ENCODE results near the gene MEGF8.
A peak's percentile ranks its signal among the peaks of the same experiment; 100 is the strongest.

The MEGF8 gene

DNA sequence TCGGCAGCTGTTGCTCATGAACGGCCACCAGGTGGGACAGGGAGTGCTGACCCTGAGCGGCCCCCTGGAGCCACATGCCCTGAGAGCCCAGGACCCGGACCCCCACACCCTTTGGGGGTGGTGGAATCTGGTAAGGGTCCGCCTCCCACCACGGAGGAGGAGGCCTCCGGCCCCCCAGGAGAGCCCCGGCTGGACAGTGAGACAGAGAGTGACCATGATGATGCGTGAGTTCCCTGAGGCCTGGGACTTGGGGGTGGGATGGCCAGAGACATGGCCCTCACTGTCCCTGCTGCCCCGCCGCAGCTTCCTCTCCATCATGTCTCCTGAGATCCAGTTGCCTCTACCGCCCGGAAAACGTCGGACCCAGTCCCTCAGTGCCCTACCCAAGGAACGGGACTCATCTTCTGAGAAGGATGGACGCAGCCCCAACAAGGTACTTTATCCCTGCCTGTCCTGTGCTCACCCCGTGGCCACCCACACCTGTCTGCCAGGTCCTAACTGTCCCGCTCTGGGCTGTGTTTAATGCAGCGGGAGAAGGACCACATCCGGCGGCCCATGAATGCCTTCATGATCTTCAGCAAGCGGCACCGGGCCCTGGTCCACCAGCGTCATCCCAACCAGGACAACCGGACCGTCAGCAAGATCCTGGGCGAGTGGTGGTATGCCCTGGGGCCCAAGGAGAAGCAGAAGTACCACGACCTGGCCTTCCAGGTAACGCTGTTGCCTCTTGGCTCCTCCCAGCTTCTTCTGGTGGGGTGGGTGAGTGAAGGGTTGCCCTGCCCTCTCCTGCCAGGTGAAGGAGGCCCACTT, 38.2 kb upstream of the MEGF8 start:
- DNase-seq (ENCODE audit: low spot score), result no peak

DNA sequence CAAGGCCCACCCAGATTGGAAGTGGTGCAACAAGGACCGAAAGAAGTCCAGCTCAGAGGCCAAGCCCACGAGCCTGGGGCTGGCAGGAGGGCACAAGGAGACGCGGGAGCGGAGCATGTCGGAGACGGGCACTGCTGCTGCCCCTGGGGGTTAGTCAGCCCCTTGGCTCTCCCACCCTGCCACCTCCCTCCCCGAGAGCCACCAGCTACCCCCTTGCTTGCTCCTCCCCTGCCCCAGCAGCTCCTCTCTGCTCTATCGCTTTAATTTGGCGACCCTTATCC, 37.7 kb upstream of the MEGF8 start:
- no peak for DNase-seq (ENCODE audit: low spot score)

GRCh38 chr19:42288387-42288786, 37.0 kb upstream of the MEGF8 start:
- no peak for DNase-seq (ENCODE audit: low spot score)

DNA sequence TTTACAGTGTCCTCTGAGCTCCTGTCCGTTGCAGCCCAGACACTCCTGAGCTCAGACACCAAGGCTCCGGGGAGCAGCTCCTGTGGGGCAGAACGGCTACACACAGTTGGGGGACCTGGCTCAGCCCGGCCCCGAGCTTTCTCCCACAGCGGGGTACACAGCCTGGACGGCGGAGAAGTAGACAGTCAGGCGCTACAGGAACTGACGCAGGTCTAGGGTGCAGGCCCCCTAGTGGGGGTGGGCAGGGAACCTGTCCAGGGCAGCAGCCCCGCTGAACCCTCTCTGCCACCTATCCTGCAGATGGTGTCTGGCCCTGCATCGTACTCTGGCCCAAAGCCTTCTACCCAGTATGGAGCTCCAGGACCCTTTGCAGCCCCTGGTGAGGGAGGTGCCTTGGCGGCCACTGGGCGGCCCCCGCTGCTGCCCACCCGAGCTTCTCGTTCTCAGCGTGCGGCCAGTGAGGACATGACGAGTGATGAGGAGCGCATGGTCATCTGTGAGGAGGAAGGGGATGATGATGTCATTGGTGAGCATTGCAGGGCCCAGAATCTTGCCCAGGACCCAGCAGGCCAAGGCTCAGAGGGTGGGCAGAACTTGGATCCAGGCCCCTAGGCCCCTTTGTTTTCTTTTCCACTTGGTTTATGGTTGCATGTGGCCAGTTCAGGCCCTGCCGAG, 36.4 kb upstream of the MEGF8 start:
- DNase-seq (ENCODE audit: low spot score), result no peak

- DNase-seq (ENCODE audit: low spot score), result no peak
These were observed 35.8 kb upstream of the MEGF8 start for GRCh38 chr19:42289556-42290041.

DNA sequence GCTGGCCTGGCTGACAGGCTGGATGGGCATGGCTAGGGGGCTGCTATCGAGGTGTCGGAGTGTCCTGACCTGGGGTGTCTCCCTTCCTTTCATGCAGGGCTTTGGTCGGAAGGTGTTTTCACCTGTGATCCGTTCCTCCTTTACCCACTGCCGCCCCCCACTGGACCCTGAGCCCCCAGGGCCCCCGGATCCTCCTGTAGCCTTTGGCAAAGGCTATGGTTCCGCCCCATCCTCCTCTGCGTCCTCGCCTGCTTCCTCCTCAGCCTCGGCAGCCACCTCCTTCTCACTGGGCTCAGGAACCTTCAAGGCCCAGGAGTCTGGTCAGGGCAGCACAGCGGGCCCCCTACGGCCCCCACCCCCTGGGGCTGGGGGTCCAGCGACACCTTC, 35.3 kb upstream of the MEGF8 start:
- DNase-seq (ENCODE audit: low spot score), result no peak

DNA sequence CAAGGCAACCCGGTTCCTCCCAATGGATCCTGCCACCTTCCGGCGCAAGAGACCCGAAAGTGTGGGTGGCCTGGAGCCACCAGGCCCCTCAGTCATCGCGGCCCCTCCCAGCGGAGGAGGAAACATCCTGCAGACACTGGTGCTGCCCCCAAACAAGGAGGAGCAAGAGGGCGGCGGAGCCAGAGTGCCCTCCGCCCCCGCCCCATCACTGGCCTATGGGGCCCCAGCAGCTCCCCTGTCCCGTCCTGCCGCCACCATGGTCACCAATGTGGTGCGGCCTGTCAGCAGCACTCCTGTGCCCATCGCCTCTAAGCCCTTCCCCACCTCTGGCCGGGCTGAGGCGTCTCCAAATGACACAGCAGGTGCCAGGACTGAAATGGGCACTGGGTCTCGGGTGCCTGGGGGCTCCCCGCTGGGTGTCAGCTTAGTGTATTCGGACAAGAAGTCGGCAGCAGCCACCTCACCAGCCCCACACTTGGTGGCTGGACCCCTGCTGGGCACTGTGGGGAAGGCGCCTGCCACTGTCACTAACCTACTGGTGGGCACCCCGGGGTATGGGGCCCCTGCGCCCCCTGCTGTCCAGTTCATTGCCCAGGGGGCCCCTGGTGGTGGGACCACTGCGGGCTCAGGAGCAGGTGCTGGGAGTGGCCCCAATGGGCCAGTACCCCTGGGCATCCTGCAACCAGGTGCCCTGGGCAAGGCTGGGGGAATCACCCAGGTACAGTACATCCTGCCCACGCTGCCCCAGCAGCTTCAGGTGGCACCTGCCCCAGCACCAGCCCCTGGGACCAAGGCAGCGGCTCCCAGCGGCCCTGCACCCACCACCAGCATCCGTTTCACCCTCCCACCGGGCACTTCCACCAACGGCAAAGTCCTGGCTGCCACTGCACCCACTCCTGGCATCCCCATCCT, 34.7 kb upstream of the MEGF8 start:
- peak; percentile 36 for DNase-seq (ENCODE audit: low spot score)

DNA sequence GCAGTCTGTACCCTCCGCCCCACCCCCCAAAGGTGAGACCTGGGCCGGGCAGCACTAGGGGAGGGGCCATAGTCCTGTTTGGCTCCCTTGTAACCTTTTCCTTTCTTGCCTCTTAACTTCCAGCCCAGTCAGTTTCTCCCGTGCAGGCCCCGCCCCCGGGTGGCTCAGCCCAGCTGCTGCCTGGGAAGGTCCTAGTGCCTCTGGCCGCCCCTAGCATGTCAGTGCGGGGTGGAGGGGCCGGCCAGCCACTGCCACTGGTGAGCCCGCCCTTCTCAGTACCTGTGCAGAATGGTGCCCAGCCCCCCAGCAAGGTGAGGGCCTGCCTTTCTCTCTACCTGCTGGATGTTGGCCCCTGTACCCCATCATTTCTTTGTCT, 34.0 kb upstream of the MEGF8 start:
- DNase-seq (ENCODE audit: low spot score), result no peak

DNA sequence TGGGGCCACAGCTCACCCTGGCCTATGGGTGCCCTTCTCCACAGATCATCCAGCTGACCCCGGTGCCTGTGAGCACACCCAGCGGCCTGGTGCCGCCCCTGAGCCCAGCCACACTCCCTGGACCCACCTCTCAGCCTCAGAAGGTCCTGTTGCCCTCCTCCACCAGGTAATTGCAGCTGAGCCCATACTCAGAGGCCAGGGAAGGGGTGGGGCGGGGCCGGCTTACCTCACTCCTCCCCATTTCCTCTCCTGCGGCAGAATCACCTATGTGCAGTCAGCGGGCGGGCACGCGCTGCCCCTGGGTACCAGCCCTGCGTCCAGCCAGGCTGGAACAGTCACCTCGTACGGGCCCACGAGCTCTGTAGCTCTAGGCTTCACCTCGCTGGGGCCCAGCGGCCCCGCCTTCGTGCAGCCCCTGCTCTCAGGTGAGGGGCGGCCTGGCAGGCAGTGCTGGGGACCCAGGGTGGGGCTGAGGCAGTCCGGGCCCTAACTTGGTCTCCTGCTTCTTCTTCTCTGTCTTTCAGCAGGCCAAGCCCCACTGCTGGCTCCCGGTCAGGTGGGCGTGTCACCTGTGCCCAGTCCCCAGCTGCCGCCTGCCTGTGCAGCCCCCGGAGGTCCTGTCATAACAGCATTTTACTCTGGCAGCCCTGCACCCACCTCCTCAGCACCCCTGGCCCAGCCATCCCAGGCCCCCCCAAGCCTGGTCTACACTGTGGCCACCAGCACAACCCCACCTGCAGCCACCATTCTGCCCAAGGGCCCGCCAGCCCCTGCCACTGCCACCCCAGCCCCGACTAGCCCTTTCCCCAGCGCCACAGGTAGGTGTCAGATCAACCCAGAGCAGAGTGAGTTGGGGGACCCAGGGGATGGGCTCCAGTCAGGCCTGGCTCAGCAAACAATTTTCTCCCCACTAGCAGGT, 33.1 kb upstream of the MEGF8 start:
- no peak for DNase-seq (ENCODE audit: low spot score)

DNA sequence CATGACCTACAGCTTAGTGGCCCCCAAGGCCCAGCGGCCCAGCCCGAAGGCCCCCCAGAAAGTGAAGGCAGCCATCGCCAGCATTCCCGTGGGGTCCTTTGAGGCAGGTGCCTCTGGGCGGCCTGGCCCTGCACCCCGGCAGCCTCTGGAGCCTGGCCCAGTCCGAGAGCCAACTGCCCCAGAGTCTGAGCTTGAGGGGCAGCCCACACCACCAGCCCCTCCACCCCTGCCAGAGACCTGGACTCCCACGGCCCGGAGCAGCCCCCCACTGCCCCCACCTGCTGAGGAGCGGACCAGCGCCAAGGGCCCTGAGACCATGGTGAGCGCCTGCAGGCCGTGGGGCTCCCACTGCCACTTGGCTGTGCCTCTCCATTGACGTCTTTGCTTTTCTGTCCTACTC, 32.5 kb upstream of the MEGF8 start:
- no peak for DNase-seq (ENCODE audit: low spot score)

DNA sequence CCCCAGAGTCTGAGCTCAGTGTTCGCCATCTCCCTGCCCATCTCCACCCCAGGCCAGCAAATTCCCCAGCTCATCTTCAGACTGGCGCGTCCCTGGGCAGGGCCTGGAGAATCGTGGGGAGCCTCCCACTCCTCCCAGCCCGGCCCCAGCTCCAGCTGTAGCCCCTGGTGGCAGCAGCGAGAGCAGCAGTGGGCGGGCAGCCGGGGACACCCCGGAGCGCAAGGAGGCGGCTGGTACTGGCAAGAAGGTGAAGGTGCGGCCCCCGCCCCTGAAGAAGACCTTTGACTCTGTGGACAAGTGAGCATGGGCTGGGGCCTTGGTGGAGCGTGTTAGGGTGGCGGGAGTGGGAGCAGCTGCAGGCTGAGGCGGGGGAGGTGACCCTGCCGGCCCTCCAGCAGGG, 31.9 kb upstream of the MEGF8 start:
- DNase-seq (ENCODE audit: low spot score), result no peak

GRCh38 chr19:42293948-42294347, 31.5 kb upstream of the MEGF8 start:
- no peak for DNase-seq (ENCODE audit: low spot score)

GRCh38 chr19:42294471-42295137, 30.8 kb upstream of the MEGF8 start:
- no peak for DNase-seq (ENCODE audit: low spot score)

GRCh38 chr19:42295342-42295741, 30.1 kb upstream of the MEGF8 start:
- no peak for DNase-seq (ENCODE audit: low spot score)

DNA sequence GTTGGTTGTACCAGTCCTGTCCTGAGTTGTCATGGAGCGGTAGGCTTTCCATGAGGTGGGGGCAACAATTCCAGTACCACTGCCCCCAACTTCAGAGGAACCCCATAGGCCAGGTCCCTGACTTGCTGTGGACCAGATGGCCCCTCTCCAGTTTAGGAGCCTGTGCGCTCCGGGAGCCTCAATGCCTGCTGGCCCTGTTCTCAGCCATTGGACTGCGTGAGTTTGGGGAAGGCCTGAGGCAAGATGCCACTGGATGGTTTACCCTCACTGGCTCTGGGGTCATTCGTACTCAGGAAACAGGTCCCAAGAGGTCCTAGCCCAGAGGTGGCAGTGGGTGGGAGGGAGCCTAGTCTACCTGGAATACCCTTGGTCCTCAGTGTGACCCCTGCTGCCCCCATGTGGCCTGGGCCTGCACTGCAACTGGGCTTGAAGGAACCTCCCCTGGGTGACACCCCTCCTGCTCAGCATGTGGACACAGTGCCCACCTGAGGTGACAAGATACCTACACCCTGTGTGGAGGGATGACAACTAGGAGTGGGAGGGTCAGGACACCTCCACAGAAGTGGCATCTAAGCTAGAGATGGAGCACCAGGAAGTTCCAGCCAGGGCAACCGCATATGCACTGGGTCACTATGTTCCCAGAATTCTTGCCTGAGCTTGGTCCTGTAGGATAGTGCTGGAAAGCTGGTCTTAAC, 29.5 kb upstream of the MEGF8 start:
- DNase-seq (ENCODE audit: low spot score), result peak; percentile 84

DNA sequence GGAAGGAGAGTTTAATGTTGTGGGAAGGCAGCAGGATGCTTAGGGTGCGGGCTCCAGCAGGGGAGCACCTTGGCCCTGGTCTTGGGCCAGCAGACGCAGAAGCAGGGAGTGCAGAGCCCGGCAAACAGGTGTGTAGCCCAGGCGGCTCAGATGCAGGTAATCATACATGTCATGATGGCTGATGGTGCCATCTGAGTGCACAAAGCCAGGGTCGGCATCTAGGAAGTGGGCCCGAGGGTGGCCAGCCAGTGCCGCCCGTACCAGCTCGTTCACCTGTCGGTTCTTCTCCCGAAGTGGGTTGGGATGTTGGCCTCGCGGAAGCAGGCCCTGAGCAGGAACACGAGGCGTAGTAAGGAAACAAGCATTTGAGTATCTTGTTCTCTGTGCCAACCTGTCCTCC, 28.4 kb upstream of the MEGF8 start:
- DNase-seq (ENCODE audit: low spot score), result no peak

- no peak for DNase-seq (ENCODE audit: low spot score)
These were observed 23.7 kb upstream of the MEGF8 start, which contains the start of gene PRR19 for GRCh38 chr19:42301646-42302203. TSS of gene PRR19 (plus strand) at chr19:42302132. CDS start at chr19:42309585, 7,453 bp downstream.

DNA sequence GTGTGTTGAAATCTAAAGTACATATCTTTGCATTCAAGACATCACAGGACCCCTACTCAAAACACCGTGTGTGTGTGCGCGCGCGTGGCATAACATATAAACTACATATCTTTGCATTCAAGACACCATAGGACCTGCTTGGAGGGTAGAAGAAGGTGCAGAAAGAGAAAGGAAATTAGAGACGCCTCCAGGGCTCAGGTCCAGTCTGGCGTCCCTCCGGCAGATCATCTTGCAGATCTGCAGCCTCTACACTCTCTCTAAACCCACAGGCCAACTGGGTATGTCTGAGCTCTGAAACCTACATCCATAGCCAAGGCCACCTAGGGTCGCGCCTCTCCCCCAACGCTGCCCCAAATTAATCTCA, 22.4 kb upstream of the MEGF8 start:
- DNase-seq (ENCODE audit: low spot score), result no peak

DNA sequence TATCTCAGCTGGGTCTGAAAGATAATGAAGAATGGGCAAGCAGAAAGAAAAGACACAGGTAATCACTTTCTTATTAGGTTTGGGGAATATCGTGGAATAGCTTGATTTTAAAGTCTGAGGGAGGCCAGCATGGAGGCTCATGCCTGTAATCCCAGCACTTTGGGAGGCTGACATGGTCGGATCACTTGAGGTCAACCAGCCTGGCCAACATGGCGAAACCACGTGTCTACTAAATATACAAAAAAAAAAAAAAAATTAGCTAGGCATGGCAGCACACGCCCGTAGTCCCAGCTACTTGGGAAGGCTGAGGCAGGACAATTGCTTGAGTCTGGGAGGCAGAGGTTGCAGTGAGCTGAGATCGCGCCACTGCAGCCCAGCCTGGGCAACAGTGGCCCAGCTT, 21.6 kb upstream of the MEGF8 start:
- no peak for DNase-seq (ENCODE audit: low spot score)

DNA sequence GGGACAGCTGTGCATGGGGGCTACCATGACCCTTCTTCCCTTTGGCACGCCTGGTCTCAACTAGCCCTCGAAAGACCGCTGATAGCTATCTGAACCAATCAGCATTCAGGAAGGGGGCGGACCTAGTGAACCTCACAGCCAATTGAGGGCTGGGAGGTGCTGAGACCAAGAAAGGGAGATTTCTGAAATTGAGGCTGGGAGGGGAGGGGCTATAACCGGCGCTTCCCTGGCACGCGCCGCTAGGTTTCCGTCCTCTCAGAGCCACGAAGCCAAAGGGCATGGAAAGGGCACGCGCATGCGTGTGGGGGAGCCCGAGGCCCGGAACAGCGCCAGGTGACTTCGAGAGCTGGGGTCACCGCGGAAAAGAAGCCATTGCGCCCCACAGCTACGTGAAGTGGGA, 18.8 kb upstream of the MEGF8 start:
- DNase-seq (ENCODE audit: low spot score), result no peak
